PC-3 (cell line): ENCODE measurements around the gene NCOA7. TPM values are rescaled to one million over a fixed set of nuclear protein-coding genes. Genes with fewer than 3 reads are reported as not detected.

Experiments used
- ATAC-seq: fragments of 200-7000 bp; cut with Tn5 transposase; 2 replicates; pipeline ENCODE4 v1.9.1; 2020; ENCODE audit warnings: mild to moderate bottlenecking, moderate library complexity
- BruUV-seq: library from RNA; stranded (reverse); fragments of 400-500 nt; replicated peaks from 2 replicates; lab custom pipeline; 2021; lab: Mats Ljungman, UMichigan
- CTCF ChIA-PET: fragments of 300-600 bp; sonication (Branson Sonifier 250); formaldehyde crosslinking; loops from one replicate; lab custom pipeline; 2022; ENCODE audit warnings: antibody characterized with exemption; lab: Charles Lee
- POLR2A ChIA-PET: fragments of 300-600 bp; sonication (Branson Sonifier 250); formaldehyde crosslinking; loops from one replicate; lab custom pipeline; 2022; ENCODE audit warnings: antibody characterized with exemption; ENCODE audit not compliant: unreplicated experiment; lab: Charles Lee
- DNase-seq: peaks from one replicate; pipeline ENCODE4 v3.0.0-alpha.2; 2015
- H2AFZ ChIP-seq: fragments of 300-600 bp; sonication (generic); 2 replicates; pipeline ENCODE4 v1.6.0; 2016; ENCODE audit warnings: antibody characterized with exemption, low read length
- H3F3A ChIP-seq: fragments of 300-600 bp; sonication (generic); one replicate; pipeline ENCODE4 v1.6.0; 2017; ENCODE audit warnings: antibody characterized with exemption, low read length, control low read depth, mild to moderate bottlenecking; ENCODE audit not compliant: unreplicated experiment
- H3K27ac ChIP-seq: fragments of 300-600 bp; sonication (generic); 2 replicates; pipeline ENCODE4 v1.5.1; 2016; ENCODE audit warnings: mild to moderate bottlenecking, low read length
- H3K27me3 ChIP-seq: fragments of 300-600 bp; sonication (generic); 2 replicates; pipeline ENCODE4 v1.6.1; 2016; ENCODE audit warnings: low read length, mixed read lengths
- H3K36me3 ChIP-seq: fragments of 300-600 bp; sonication (generic); 2 replicates; pipeline ENCODE4 v1.6.1; 2016; ENCODE audit warnings: low read depth, mixed run types, low read length, mixed read lengths
- H3K4me1 ChIP-seq: fragments of 300-600 bp; sonication (generic); 2 replicates; pipeline ENCODE4 v1.5.1; 2016; ENCODE audit warnings: low read length; ENCODE audit not compliant: insufficient read depth
- H3K4me2 ChIP-seq: fragments of 300-600 bp; sonication (generic); 2 replicates; pipeline ENCODE4 v1.6.0; 2016; ENCODE audit warnings: low read length
- H3K4me3 ChIP-seq: fragments of 300-600 bp; sonication (generic); 2 replicates; pipeline ENCODE4 v1.5.1; 2016; ENCODE audit warnings: mild to moderate bottlenecking, low read length, mixed read lengths
- H3K79me2 ChIP-seq: fragments of 300-600 bp; sonication (generic); 2 replicates; pipeline ENCODE4 v1.6.1; 2017; ENCODE audit warnings: low read length, mixed read lengths
- H3K9ac ChIP-seq: fragments of 300-600 bp; sonication (generic); 2 replicates; pipeline ENCODE4 v1.6.0; 2016; ENCODE audit warnings: mild to moderate bottlenecking, low read length
- H3K9me2 ChIP-seq: fragments of 300-600 bp; sonication (generic); replicated peaks from 2 replicates; pipeline ENCODE4 v1.6.1; 2016; ENCODE audit warnings: mixed run types, low read length, mixed read lengths
- H3K9me3 ChIP-seq: fragments of 300-600 bp; sonication (generic); 2 replicates; pipeline ENCODE4 v1.6.1; 2016; ENCODE audit warnings: low read length, mixed read lengths
- H4K20me1 ChIP-seq: fragments of 300-600 bp; sonication (generic); 2 replicates; pipeline ENCODE4 v1.6.1; 2016; ENCODE audit warnings: low read length, mixed read lengths
- EZH2 ChIP-seq: fragments of 300-600 bp; sonication (generic); IDR thresholded peaks from one replicate; pipeline ENCODE4 v1.6.1; 2017; ENCODE audit warnings: antibody characterized with exemption, mild to moderate bottlenecking, low read length; ENCODE audit not compliant: unreplicated experiment
- EZH2phosphoT487 ChIP-seq: fragments of 300-600 bp; sonication (generic); IDR thresholded peaks from 2 replicates; pipeline ENCODE4 v1.6.1; 2018; ENCODE audit warnings: mild to moderate bottlenecking, antibody characterized with exemption, low read length, borderline replicate concordance
- intact Hi-C: fragments of 100-400 bp; cut with micrococcal nuclease; formaldehyde crosslinking; loops from 2 replicates; pipeline ENCODE4 v1.9.0; 2023
- total RNA-seq: library from RNA; depleted of rRNA; stranded (reverse); fragments of >200 nt; gene quantifications from 2 replicates; pipeline ENCODE4 v1.2.3, GENCODE V29; 2014
- TF ChIP-seq, protein P1 (sequence below): fragments of 300-600 bp; sonication (generic); conservative IDR thresholded peaks from 2 replicates; pipeline ENCODE4 v1.5.1; 2017; ENCODE audit warnings: antibody characterized with exemption, low read depth, mild to moderate bottlenecking, low read length

The NCOA7 gene
- total RNA-seq, 1 experiment from 2014 or later = 13.4 TPM

DNA sequence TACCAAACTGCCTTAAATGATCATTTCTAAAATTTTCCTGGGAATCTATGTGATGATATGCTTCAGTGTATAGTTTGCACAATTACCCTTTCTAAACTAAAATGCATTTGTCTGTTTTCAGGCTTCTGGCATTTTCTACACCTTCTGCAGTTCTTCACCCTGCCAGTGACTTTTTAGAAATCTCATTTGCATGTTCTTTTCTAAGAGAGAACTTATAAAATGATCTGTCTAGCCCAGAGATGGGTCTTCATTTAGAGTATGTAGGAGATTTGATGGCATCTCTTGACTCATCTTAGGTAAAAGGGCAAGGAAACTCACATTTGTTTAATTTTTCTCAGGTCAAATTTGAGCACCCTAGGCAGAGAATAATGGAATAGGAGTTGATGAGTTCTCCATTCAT is 17.8 kb downstream of the NCOA7 start:
- Histone ChIP-seq H3K27me3 (no peaks in the 10 kb centered on the region), H3K4me1 (peaks cover 11% of the 10 kb centered on the region), H3K36me3 (no peaks in the 10 kb centered on the region), H4K20me1 (no peaks in the 10 kb centered on the region), H3K9ac (no peak overlapping the region), H3K9me3 (no peaks in the 10 kb centered on the region), H2AFZ (no peak overlapping the region), H3K4me3 (no peak overlapping the region), H3K9me2 (no peaks in the 10 kb centered on the region), H3K27ac (no peak overlapping the region), H3K4me2 (no peak overlapping the region), H3K79me2 (no peaks in the 10 kb centered on the region), H3F3A (no peaks in the 10 kb centered on the region)
- CTCF ChIA-PET = no interaction called here
- DNase-seq (no peak), ATAC-seq (no peak)
- BruUV-seq = no TSS peak
- POLR2A ChIA-PET = no interaction called here
- intact Hi-C loops = no loop called here
- TF ChIP-seq, protein P1, sequence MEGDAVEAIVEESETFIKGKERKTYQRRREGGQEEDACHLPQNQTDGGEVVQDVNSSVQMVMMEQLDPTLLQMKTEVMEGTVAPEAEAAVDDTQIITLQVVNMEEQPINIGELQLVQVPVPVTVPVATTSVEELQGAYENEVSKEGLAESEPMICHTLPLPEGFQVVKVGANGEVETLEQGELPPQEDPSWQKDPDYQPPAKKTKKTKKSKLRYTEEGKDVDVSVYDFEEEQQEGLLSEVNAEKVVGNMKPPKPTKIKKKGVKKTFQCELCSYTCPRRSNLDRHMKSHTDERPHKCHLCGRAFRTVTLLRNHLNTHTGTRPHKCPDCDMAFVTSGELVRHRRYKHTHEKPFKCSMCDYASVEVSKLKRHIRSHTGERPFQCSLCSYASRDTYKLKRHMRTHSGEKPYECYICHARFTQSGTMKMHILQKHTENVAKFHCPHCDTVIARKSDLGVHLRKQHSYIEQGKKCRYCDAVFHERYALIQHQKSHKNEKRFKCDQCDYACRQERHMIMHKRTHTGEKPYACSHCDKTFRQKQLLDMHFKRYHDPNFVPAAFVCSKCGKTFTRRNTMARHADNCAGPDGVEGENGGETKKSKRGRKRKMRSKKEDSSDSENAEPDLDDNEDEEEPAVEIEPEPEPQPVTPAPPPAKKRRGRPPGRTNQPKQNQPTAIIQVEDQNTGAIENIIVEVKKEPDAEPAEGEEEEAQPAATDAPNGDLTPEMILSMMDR = no peak
- no peak for TF ChIP-seq EZH2
- no peak for TF ChIP-seq EZH2phosphoT487

DNA sequence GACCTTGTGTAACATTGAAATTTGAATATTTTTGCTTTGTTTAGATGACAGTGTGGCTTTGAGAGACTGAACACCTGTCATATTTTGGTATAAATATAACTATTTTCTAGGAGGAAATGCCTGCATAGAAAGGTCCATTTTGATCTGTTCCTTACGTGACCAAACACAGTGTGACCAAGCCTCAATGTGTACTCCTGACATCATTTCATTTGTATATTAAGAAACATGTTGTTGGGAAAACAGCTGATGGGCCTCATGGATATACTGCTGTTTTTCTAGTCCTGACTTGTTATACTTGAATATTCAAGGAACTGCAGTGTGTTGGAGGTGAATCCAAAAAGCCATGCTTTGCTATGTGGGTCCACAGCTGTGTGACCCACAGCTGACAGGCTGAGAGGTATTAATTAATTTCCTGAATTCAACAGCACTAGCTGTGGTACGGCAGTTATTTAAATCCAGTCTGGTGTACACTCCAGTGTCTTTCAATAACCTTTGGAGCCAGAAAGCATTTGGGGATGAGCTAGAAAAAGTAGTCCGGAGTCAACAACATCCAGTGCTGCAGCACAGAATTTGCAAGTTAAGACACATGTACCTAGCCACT is 18.9 kb downstream of the NCOA7 start:
- Histone ChIP-seq H3K27me3 (no peaks in the 10 kb centered on the region), H3K4me2 (no peak overlapping the region), H3K9ac (no peak overlapping the region), H3K9me2 (no peaks in the 10 kb centered on the region), H3K36me3 (no peaks in the 10 kb centered on the region), H3F3A (no peaks in the 10 kb centered on the region), H3K9me3 (no peaks in the 10 kb centered on the region), H3K4me1 (peaks cover 16% of the 10 kb centered on the region), H3K4me3 (no peak overlapping the region), H3K27ac (no peak overlapping the region), H4K20me1 (no peaks in the 10 kb centered on the region), H3K79me2 (no peaks in the 10 kb centered on the region), H2AFZ (no peak overlapping the region)
- intact Hi-C loops = no loop called here
- DNase-seq (no peak), ATAC-seq (no peak)
- BruUV-seq = no TSS peak
- POLR2A ChIA-PET = no interaction called here
- CTCF ChIA-PET = no interaction called here
- TF ChIP-seq, protein P1 = no peak

- no peak overlapping the region for H2AFZ ChIP-seq
- no TSS peak for BruUV-seq
- H3K9me2 ChIP-seq = no peaks in the 10 kb centered on the region
- no peaks in the 10 kb centered on the region for H3K79me2 ChIP-seq
- no peak for DNase-seq
- no peak overlapping the region for H3K9ac ChIP-seq
- H3K27ac ChIP-seq = no peak overlapping the region
- no peak for ATAC-seq
- TF ChIP-seq, protein P1 = no peak
- TF ChIP-seq EZH2 = no peak
- TF ChIP-seq EZH2phosphoT487 = no peak
- POLR2A ChIA-PET = no interaction called here
- H3K4me2 ChIP-seq = no peak overlapping the region
- H3K4me1 ChIP-seq = peaks cover 16% of the 10 kb centered on the region
- H3K9me3 ChIP-seq = no peaks in the 10 kb centered on the region
- no peak overlapping the region for H3K4me3 ChIP-seq
- no peaks in the 10 kb centered on the region for H3K36me3 ChIP-seq
- H4K20me1 ChIP-seq = no peaks in the 10 kb centered on the region
- intact Hi-C loops = no loop called here
- H3F3A ChIP-seq = no peaks in the 10 kb centered on the region
- CTCF ChIA-PET = no interaction called here
- H3K27me3 ChIP-seq = no peaks in the 10 kb centered on the region
Measured at GRCh38 chr6:125810445-125810844, 19.7 kb downstream of the NCOA7 start.
